ENCODE data around the gene EFCAB5. TPM values are rescaled to one million over a fixed set of nuclear protein-coding genes. Genes with fewer than 3 reads are reported as not detected.

EFCAB5 gene
- total and polyA plus RNA-seq, 2 of the 13 experiments (the other 11 are each of a cell fraction or from before 2014, with no cell fraction given), result 0.15 TPM; not detected in 1

- peak; percentile 88 for TF ChIP-seq RBFOX2 (IDR thresholded peaks at IDR 0.05; ENCODE audit: low read depth, low read length)
- TF ChIP-seq NFE2L1 (CRISPR knock-in tag; IDR thresholded peaks at IDR 0.05; ENCODE audit: borderline replicate concordance), result no peak
- TF ChIP-seq ZNF383 (CRISPR knock-in tag; IDR thresholded peaks at IDR 0.05; ENCODE audit: borderline replicate concordance), result no peak
- TF ChIP-seq SOX5 (CRISPR knock-in tag; IDR thresholded peaks at IDR 0.05; ENCODE audit: borderline replicate concordance), result peak; percentile 41
- no peak for TF ChIP-seq ZNF589 (CRISPR knock-in tag; conservative IDR thresholded peaks at IDR 0.05)
- no peak for TF ChIP-seq NFATC3 (CRISPR knock-in tag; IDR thresholded peaks at IDR 0.05)
- TF ChIP-seq ZNF329 (CRISPR knock-in tag; IDR thresholded peaks at IDR 0.05; ENCODE audit: low read depth), result no peak
- TF ChIP-seq LBX2 (CRISPR knock-in tag; IDR thresholded peaks at IDR 0.05; ENCODE audit: borderline replicate concordance), result no peak
- no peak for TF ChIP-seq HOXA7 (CRISPR knock-in tag; IDR thresholded peaks at IDR 0.05)
- no peak for TF ChIP-seq ZFP82 (CRISPR knock-in tag; IDR thresholded peaks at IDR 0.05; ENCODE audit: borderline replicate concordance)
- TF ChIP-seq ZNF513 (CRISPR knock-in tag; conservative IDR thresholded peaks at IDR 0.05), result no peak
- TF ChIP-seq NR0B2 (CRISPR knock-in tag; IDR thresholded peaks at IDR 0.05), result no peak
- peak; percentile 65; the same call in 1 of the 2 replicates for TF ChIP-seq TMF1 (CRISPR knock-in tag; IDR thresholded peaks at IDR 0.05; ENCODE audit: low read depth)
- 0 out of 2 replicates have a peak, but pooled peaks have one; percentile 51 for TF ChIP-seq GATA4 (IDR thresholded peaks at IDR 0.05; ENCODE audit: borderline replicate concordance, low read depth)
- no peak for TF ChIP-seq ZXDC (CRISPR knock-in tag; IDR thresholded peaks at IDR 0.05)
- peak; percentile 89; the same call in 1 of the 2 replicates for TF ChIP-seq THAP7 (CRISPR knock-in tag; IDR thresholded peaks at IDR 0.05)
- no peak for TF ChIP-seq ZNF121 (CRISPR knock-in tag; IDR thresholded peaks at IDR 0.05)
- TF ChIP-seq ZNF354B (CRISPR knock-in tag; IDR thresholded peaks at IDR 0.05), result no peak
- no peak for TF ChIP-seq NPAS2 (CRISPR knock-in tag; IDR thresholded peaks at IDR 0.05; ENCODE audit: borderline replicate concordance)
- TF ChIP-seq UBTF (CRISPR knock-in tag; IDR thresholded peaks at IDR 0.05), result peak; percentile 52; the same call in 1 of the 2 replicates
These were observed 175.5 kb downstream of the EFCAB5 start, which contains the start of gene NSRP1 (continued) for GRCh38 chr17:30116661-30117551.
